K562 (cell line): ENCODE data around the gene PLEKHG5. TPM values are rescaled to one million over a fixed set of nuclear protein-coding genes. Genes with fewer than 3 reads are reported as not detected.

Source experiments
- CCNT2 ChIP-seq: IDR thresholded peaks from 2 replicates; pipeline ENCODE4 v1.6.1; 2011; ENCODE audit warnings: borderline replicate concordance, low read depth, mild to moderate bottlenecking, moderate library complexity, mixed read lengths, low read length; ENCODE audit not compliant: insufficient read length; ENCODE audit errors: extremely low read depth
- ELF1 ChIP-seq: fragments of 200-800 bp; sonication (Bioruptor generic); IDR thresholded peaks from 2 replicates; pipeline ENCODE4 v1.6.1; 2016; ENCODE audit warnings: missing genetic modification characterization, missing compliant biosample characterization
- FIP1L1 ChIP-seq: fragments of 200-400 bp; formaldehyde crosslinking; IDR thresholded peaks from 2 replicates; pipeline ENCODE4 v1.6.1; 2018; ENCODE audit warnings: mild to moderate bottlenecking, low read depth, low read length; ENCODE audit not compliant: poor library complexity, severe bottlenecking
- HINFP ChIP-seq: fragments of 450-650 bp; conservative IDR thresholded peaks from 2 replicates; pipeline ENCODE4 v1.6.1; 2016; ENCODE audit warnings: missing genetic modification characterization, low read depth, mild to moderate bottlenecking, control low read depth, missing compliant biosample characterization
- HNRNPLL ChIP-seq: fragments of 200-400 bp; formaldehyde crosslinking; IDR thresholded peaks from 2 replicates; pipeline ENCODE4 v1.6.1; 2017; ENCODE audit warnings: low read length, low read depth, mild to moderate bottlenecking; ENCODE audit not compliant: poor library complexity, severe bottlenecking
- ILF3 ChIP-seq: fragments of 450-650 bp; IDR thresholded peaks from 2 replicates; pipeline ENCODE4 v1.6.1; 2018; ENCODE audit warnings: antibody characterized with exemption, mild to moderate bottlenecking, moderate library complexity, borderline replicate concordance
- KDM5B ChIP-seq: fragments of 200-600 bp; sonication (generic); IDR thresholded peaks from 2 replicates; pipeline ENCODE4 v1.6.1; 2012; ENCODE audit warnings: low read depth, mild to moderate bottlenecking, moderate library complexity, low read length, control low read depth, inconsistent platforms; ENCODE audit not compliant: insufficient replicate concordance
- MCM3 ChIP-seq: fragments of 450-650 bp; IDR thresholded peaks from 2 replicates; pipeline ENCODE4 v1.6.1; 2016
- NCOA2 ChIP-seq, 2 experiments: fragments of 450-650 bp; IDR thresholded peaks; 2 replicates each; pipeline ENCODE4 v1.6.1; 2018; ENCODE audit warnings: mild to moderate bottlenecking in 2 of 2, moderate library complexity in 1 of 2; ENCODE audit not compliant: partially characterized antibody in 2 of 2
- NFIC ChIP-seq: fragments of 450-650 bp; IDR thresholded peaks from 2 replicates; pipeline ENCODE4 v1.6.1; 2017; ENCODE audit warnings: mild to moderate bottlenecking, inconsistent platforms
- RBM25 ChIP-seq: fragments of 200-400 bp; formaldehyde crosslinking; IDR thresholded peaks from 2 replicates; pipeline ENCODE4 v1.6.1; 2018; ENCODE audit warnings: low read length, low read depth, moderate library complexity; ENCODE audit not compliant: severe bottlenecking
- SIN3A ChIP-seq, 2 experiments: fragments of 150-350 bp in 1 of 2; IDR thresholded peaks; 2 replicates each; pipeline ENCODE4 v1.6.1; 2011 to 2016; ENCODE audit warnings: borderline replicate concordance in 2 of 2, low read depth in 2 of 2, low read length in 2 of 2, mild to moderate bottlenecking in 2 of 2, moderate library complexity in 2 of 2; ENCODE audit not compliant: control insufficient read depth in 1 of 2
- SMAD1 ChIP-seq: fragments of 150-350 bp; IDR thresholded peaks from 2 replicates; pipeline ENCODE4 v1.6.1; 2014; ENCODE audit warnings: low read length, low read depth; ENCODE audit not compliant: partially characterized antibody
- SMAD2 ChIP-seq: fragments of 150-350 bp; IDR thresholded peaks from 2 replicates; pipeline ENCODE4 v1.6.1; 2014; ENCODE audit warnings: low read depth, mild to moderate bottlenecking, low read length
- SREBF1 ChIP-seq: fragments of 150-350 bp; IDR thresholded peaks from 2 replicates; pipeline ENCODE4 v1.6.1; 2014; ENCODE audit warnings: antibody characterized with exemption, low read depth, low read length, borderline replicate concordance
- TAF9B ChIP-seq: fragments of 450-650 bp; IDR thresholded peaks from 2 replicates; pipeline ENCODE4 v1.6.1; 2018; ENCODE audit warnings: mild to moderate bottlenecking; ENCODE audit not compliant: partially characterized antibody
- THRAP3 ChIP-seq: fragments of 450-650 bp; IDR thresholded peaks from 2 replicates; pipeline ENCODE4 v1.6.1; 2016; ENCODE audit warnings: mild to moderate bottlenecking, inconsistent platforms, borderline replicate concordance
- ZC3H11A ChIP-seq: IDR thresholded peaks from 2 replicates; pipeline ENCODE4 v1.6.1; 2012; ENCODE audit warnings: low read depth, low read length, improper control_type of control experiment
- ZFP30 ChIP-seq: fragments of 250-450 bp; sonication (Bioruptor Pico); IDR thresholded peaks from 2 replicates; pipeline ENCODE4 v1.8.0; 2022; ENCODE audit warnings: moderate library complexity, mild to moderate bottlenecking, inconsistent platforms, borderline replicate concordance
- ZNF408 ChIP-seq: fragments of 250-450 bp; sonication (Bioruptor Pico); IDR thresholded peaks from 2 replicates; pipeline ENCODE4 v1.4.0; 2020; ENCODE audit warnings: low read depth, mild to moderate bottlenecking, moderate library complexity
- ZNF740 ChIP-seq, 3 experiments: fragments of 200-800 bp in 1 of 3; sonication (Bioruptor generic) in 1 of 3; sonication (generic) in 1 of 3; formaldehyde crosslinking in 1 of 3; IDR thresholded peaks; 2 replicates each; pipeline versions ENCODE4 v1.6.1 to v1.8.0; 2016 to 2022; ENCODE audit warnings: mild to moderate bottlenecking in 2 of 3, missing compliant biosample characterization in 2 of 3, missing genetic modification characterization in 2 of 3, missing genetic modification reagents in 1 of 3
- ZNF75A ChIP-seq: fragments of 450-650 bp; formaldehyde crosslinking; IDR thresholded peaks from 2 replicates; pipeline ENCODE4 v1.4.0; 2020; ENCODE audit warnings: mild to moderate bottlenecking
- ZNF766 ChIP-seq: fragments of 200-800 bp; sonication (Bioruptor generic); conservative IDR thresholded peaks from 2 replicates; pipeline ENCODE4 v1.6.1; 2016; ENCODE audit warnings: missing genetic modification characterization, missing compliant biosample characterization
- ZNF780A ChIP-seq: fragments of 250-450 bp; sonication (Bioruptor Pico); IDR thresholded peaks from 2 replicates; pipeline ENCODE4 v1.5.0; 2021; ENCODE audit warnings: mild to moderate bottlenecking
- polyA plus RNA-seq, 8 experiments: library from polyadenylated mRNA; depleted of rRNA in 4 of 8; stranded (reverse) in 5 of 8; unstranded in 3 of 8; fragments of >200 nt; fragmentation: Nextera tagmentation in 2 of 8; fragmentation: Illumina TruSeq in 1 of 8; extraction: Ambion mirVana in 2 of 8; extraction: Trizol in 1 of 8; gene quantifications; 2 replicates each; pipeline versions ENCODE4 v1.2.1 to v1.2.3, GENCODE V29; 2011 to 2014; ENCODE audit warnings: inconsistent platforms in 1 of 8, missing spikeins in 1 of 8
- total RNA-seq, 7 experiments: library from RNA; depleted of rRNA in 6 of 7; stranded (reverse); fragments of >200 nt in 6 of 7; fragmentation: Illumina TruSeq in 2 of 7; extraction: Trizol in 2 of 7; gene quantifications; 2 replicates each; pipeline versions ENCODE4 v1.2.1 to v1.2.3, GENCODE V29; 2011 to 2021; ENCODE audit warnings: low replicate concordance in 1 of 7

PLEKHG5 gene
- total and polyA plus RNA-seq, 9 of the 15 experiments (the other 6 are each of a cell fraction or from before 2014, with no cell fraction given), result 0.04 to 0.29 (median 0.09) TPM; not detected in 3

GRCh38 chr1:6447818-6448748 lies 43.4 kb downstream of the PLEKHG5 start (continued):
- TF ChIP-seq KDM5B (no peak), ELF1 (no peak), FIP1L1 (peak; percentile 20), ZNF75A (no peak), NCOA2 (IDR thresholded peaks at IDR 0.05; ENCODE audit: partially characterized antibody in 2 of 2) (no peak), TAF9B (no peak), SREBF1 (no peak), RBM25 (no peak), ZNF408 (CRISPR knock-in tag) (no peak), ZFP30 (no peak), HINFP (no peak), SMAD1 (no peak), HNRNPLL (no peak), SIN3A (IDR thresholded peaks at IDR 0.05; ENCODE audit: borderline replicate concordance in 2 of 2, control insufficient read depth in 1 of 2, low read depth in 2 of 2, low read length in 2 of 2) (no peak), SMAD2 (no peak), CCNT2 (no peak), ZC3H11A (no peak), ZNF780A (CRISPR knock-in tag) (no peak), ZNF740 (CRISPR knock-in tag; IDR thresholded peaks at IDR 0.05) (peak; percentile 60; the same call in 1 of the 2 replicates), ZNF740 (tag; IDR thresholded peaks at IDR 0.05) (no peak), THRAP3 (no peak), ZNF766 (CRISPR knock-in tag) (no peak), ILF3 (no peak), MCM3 (no peak), NFIC (no peak)
- TF ChIP-seq, all 486 proteins: peak for 6
